ENCODE measurements around the gene ARHGAP24. TPM values are rescaled to one million over a fixed set of nuclear protein-coding genes. Genes with fewer than 3 reads are reported as not detected.
"Not testable (repeated sequence)": the region's sequence is repeated elsewhere in the genome, so short reads cannot be mapped to it uniquely, and the experiment has no call there.

ARHGAP24 gene
- total RNA-seq, 1 donor from 2014 or later = 34.2 TPM

DNA sequence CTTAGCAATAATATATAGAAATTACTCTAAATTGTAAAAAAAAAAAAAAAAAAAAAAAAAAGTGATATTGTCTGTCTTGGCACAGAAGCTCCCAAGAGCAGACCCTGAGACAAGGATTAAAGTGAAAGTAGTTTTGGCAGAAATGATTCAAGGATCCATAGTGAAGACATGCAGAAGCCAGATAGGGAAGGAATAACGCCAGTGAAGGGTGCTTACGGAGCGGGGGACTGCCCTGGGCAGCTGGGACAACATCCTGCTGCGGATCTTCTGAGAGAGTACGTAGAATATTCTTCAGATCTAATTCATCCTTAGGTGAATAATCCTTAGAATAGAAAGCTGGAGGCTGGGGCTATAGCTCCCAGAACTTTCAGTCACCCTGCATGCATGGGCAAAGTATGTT is 39.8 kb downstream of the ARHGAP24 start:
- no peak for DNase-seq (ENCODE audit: extremely low read depth, low read depth, low spot score)

DNA sequence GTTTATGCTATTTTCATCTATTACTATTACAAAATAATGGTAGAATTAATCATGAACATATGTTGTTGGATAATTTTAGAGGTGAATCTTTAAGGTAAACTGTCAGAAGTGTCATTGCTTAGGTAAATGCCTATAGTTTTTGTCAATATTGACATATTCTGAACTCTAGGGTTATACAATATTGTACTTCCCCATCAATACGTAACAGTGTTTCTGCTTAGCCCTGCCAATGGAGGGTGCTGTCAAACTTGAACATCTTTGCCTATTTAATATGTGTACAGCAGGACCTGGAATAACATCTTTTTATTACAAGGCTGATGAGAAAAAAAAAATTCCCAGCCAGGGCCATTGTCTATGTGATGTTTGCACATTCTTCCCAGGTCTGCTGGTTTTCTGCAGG is 40.8 kb downstream of the ARHGAP24 start:
- no peak for DNase-seq (ENCODE audit: extremely low read depth, low read depth, low spot score)

- DNase-seq (ENCODE audit: extremely low read depth, low read depth, low spot score) = not testable (repeated sequence)
Measured at GRCh38 chr4:85518526-85518925, 43.6 kb downstream of the ARHGAP24 start.

DNA sequence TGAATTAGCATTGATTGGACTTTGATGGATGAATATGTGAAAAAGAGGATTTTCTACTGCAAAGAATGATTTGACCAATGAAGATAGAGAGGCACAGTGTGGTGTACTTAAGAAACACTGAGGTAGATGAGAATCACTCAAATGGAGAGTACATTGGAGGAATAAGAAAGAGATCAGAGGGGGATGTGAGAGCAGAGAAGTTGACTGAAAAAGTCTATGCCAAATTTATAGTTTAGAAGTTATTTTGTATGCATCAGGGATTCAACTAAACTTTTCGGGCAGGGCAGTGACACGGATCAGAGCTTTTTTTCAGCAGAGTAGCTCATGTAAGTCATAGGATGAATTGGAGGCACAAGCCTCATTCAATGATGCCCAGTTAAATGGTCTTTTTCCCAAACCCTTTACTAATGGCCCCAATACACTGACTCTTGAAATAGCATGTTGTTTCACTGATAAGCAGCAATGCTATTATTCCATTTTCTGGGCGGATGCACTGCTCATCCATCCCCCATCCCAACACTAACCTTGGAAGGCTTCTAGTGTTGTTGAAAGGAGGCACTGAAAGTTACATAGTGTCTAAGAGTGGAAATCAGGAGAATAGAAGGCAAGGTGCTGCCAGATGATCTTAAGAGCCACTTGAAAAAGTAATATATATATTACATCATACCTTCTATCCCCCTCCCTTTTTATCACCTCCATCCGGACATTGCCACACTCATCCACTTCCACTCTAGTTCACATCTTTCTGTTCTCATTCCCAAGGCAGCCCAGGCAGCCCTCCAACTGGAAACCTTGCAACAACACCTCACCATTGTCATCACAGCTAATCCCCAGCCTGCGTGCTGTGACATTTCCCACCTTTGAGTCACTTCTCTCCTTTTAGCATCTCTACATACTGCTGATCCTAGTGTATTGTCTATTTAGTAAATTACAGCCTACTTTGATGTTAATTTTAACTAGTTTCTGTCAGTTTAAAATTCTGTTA is 46.1 kb downstream of the ARHGAP24 start:
- no peak for DNase-seq (ENCODE audit: extremely low read depth, low read depth, low spot score)

- no peak for DNase-seq (ENCODE audit: extremely low read depth, low read depth, low spot score)
Measured at GRCh38 chr4:85522277-85522676, 47.3 kb downstream of the ARHGAP24 start.

DNA sequence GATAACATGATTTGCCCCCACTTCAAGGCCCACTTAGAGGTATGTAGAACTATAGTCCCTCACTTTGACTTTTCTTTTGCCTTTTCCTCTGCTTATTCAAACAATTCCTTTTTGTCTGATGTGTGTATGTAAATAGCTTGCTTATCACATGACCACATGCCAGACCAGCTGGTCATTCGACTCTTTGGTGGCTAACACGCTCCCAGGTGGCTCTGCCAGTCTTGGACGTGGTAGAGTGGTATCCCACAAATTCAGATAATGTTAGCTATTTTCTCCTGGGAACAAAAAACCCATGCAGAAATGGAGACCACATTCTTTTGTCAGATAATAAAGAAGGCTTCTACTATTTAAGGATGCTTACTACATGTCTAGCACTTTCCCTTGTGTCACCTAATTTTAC is 47.9 kb downstream of the ARHGAP24 start:
- no peak for DNase-seq (ENCODE audit: extremely low read depth, low read depth, low spot score)

GRCh38 chr4:85527815-85528214 is 52.9 kb downstream of the ARHGAP24 start:
- DNase-seq (ENCODE audit: extremely low read depth, low read depth, low spot score) = no peak

GRCh38 chr4:85531560-85532341 is 56.8 kb downstream of the ARHGAP24 start:
- no peak for DNase-seq (ENCODE audit: extremely low read depth, low read depth, low spot score)

DNA sequence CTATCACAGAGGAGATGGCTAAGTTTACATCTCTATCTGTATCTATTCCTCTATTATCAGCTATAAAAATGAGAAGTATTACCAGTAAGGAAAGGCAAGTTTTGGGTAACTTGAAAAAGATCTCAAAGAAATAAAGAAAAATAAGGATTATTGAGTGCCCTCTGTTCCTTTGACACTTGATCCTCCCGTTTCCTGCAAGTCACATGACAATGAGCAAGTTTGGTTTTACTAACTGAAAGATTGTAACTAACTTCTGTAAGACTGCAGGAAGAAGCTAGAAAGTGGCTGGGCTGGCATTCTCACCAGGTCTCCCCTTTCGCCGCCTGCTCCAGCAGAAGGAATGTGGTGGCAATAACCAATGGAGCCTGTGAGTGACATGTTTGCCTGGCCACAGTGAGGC is 59.2 kb downstream of the ARHGAP24 start:
- DNase-seq (ENCODE audit: extremely low read depth, low read depth, low spot score) = no peak

- no peak for DNase-seq (ENCODE audit: extremely low read depth, low read depth, low spot score)
Measured at GRCh38 chr4:85543832-85544231, 68.9 kb downstream of the ARHGAP24 start.

- DNase-seq (ENCODE audit: extremely low read depth, low read depth, low spot score) = no peak
Measured at GRCh38 chr4:85544751-85545150, 69.8 kb downstream of the ARHGAP24 start.

- no peak for DNase-seq (ENCODE audit: extremely low read depth, low read depth, low spot score)
Measured at GRCh38 chr4:85548116-85548515, 73.2 kb downstream of the ARHGAP24 start.

GRCh38 chr4:85548841-85549240 is 73.9 kb downstream of the ARHGAP24 start:
- DNase-seq (ENCODE audit: extremely low read depth, low read depth, low spot score) = no peak

GRCh38 chr4:85555206-85555605 is 80.3 kb downstream of the ARHGAP24 start:
- DNase-seq (ENCODE audit: extremely low read depth, low read depth, low spot score) = no peak

- DNase-seq (ENCODE audit: extremely low read depth, low read depth, low spot score) = no peak
Measured at GRCh38 chr4:85556283-85556682, 81.3 kb downstream of the ARHGAP24 start.

GRCh38 chr4:85557016-85557901 is 82.3 kb downstream of the ARHGAP24 start:
- DNase-seq (ENCODE audit: extremely low read depth, low read depth, low spot score) = no peak

DNA sequence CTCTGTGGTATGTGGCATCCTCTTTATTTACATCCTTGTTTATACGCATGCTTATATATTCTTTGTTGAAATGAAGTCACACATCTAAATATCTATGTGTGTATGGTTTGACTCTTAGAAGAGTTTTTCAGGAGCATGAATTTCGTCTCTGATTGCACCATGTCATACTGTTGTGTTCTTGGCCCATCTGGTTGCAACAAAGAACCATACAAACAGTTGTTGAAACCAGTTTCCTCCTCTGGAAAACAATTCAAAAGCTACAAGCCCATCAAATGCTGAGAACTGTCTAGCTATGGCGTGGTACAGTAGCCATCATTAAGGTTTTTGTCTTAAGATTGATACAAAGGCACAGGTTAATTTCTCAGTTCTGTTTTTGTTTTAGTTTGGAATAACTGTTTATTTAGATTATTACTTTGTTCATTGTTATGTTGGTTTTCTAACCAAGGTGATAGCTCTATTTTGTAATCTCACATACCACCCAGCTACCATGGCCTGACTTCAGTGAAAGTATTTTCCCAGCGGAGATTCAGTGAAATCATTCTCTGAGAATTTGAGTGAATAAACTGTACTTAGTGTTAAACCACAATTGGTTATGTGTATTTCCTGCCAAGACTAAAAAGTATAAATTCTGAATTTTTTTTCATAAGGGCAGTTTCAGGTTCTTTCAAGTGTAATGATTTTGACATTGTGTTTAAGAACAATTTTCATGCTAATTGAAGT is 91.0 kb downstream of the ARHGAP24 start:
- no peak for DNase-seq (ENCODE audit: extremely low read depth, low read depth, low spot score)

DNA sequence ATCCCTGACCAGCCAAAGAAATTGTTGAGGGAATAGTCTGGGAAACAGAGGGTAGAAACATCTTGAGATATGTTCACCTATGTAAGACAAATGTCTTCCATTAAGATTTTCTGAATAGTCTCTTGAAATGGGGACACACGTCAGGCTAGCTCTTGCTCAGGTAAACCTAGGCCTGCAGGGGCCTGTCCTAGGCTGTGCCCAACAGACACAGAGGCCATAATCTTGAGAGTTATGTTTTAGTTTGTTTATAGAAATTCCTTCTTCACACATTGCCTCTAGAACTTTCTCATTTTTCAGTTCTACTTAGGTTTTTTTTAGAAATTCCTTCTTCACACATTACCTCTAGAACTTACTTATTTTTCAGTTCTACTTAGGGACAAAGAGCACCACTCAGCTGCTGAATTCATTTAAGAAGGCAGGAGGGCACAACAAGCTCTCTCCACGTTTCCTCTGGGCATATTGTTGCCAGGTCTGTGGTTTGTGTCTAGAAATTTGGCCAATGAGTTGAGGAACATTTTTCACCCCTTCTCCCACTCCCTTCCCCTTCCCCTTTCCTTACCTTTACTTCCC is 94.9 kb downstream of the ARHGAP24 start:
- no peak for DNase-seq (ENCODE audit: extremely low read depth, low read depth, low spot score)

DNA sequence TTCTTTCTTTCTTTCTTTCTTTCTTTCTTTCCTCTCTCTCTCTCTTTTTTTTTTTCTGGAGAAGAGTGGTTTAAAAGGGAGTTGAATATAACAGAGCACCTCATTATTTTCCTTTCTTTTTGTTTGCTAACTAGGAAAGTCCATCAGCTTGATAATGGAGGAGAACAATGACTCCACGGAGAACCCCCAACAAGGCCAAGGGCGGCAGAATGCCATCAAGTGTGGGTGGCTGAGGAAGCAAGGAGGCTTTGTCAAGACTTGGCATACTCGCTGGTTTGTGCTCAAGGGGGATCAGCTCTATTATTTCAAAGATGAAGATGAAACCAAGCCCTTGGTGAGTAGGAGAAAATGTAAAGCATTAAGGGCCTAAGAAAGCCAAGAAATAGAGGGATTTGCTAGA is 95.4 kb downstream of the ARHGAP24 start:
- no peak for DNase-seq (ENCODE audit: extremely low read depth, low read depth, low spot score)

GRCh38 chr4:85571008-85571407 is 96.1 kb downstream of the ARHGAP24 start:
- DNase-seq (ENCODE audit: extremely low read depth, low read depth, low spot score) = no peak
